H9 (cell line): ENCODE results near the gene IGFBP7. TPM values are rescaled to one million over a fixed set of nuclear protein-coding genes. Genes with fewer than 3 reads are reported as not detected.

Experiments used
- DNase-seq: peaks from one replicate; pipeline ENCODE4 v3.0.0-alpha.2; 2017
- H2AFZ ChIP-seq: one replicate; pipeline ENCODE4 v1.6.1; 2013; ENCODE audit warnings: mild to moderate bottlenecking, low read length, control low read depth, moderate library complexity
- H2AK5ac ChIP-seq: 2 replicates; pipeline ENCODE4 v1.6.1; 2013; ENCODE audit warnings: low read length, control low read depth, mixed read lengths; ENCODE audit not compliant: insufficient read length
- H2BK120ac ChIP-seq: one replicate; pipeline ENCODE4 v1.6.1; 2013; ENCODE audit warnings: low read depth, mild to moderate bottlenecking, low read length, control low read depth, inconsistent platforms; ENCODE audit not compliant: poor library complexity, severe bottlenecking
- H2BK12ac ChIP-seq: 2 replicates; pipeline ENCODE4 v1.6.1; 2013; ENCODE audit warnings: low read length, control low read depth, mixed read lengths, low read depth; ENCODE audit not compliant: insufficient read length
- H2BK15ac ChIP-seq: 2 replicates; pipeline ENCODE4 v1.6.1; 2013; ENCODE audit warnings: low read depth, low read length, control low read depth
- H2BK20ac ChIP-seq: one replicate; pipeline ENCODE4 v1.6.1; 2013; ENCODE audit warnings: low read depth, mild to moderate bottlenecking, low read length, control low read depth, inconsistent platforms; ENCODE audit not compliant: poor library complexity, severe bottlenecking
- H2BK5ac ChIP-seq: 2 replicates; pipeline ENCODE4 v1.6.1; 2013; ENCODE audit warnings: low read length, control low read depth, mixed read lengths; ENCODE audit not compliant: insufficient read length
- H3K14ac ChIP-seq: 2 replicates; pipeline ENCODE4 v1.6.1; 2013; ENCODE audit warnings: low read length, control low read depth; ENCODE audit not compliant: insufficient read depth
- H3K18ac ChIP-seq: 2 replicates; pipeline ENCODE4 v1.6.1; 2013; ENCODE audit warnings: low read depth, mild to moderate bottlenecking, mixed read lengths, low read length, control low read depth; ENCODE audit not compliant: insufficient read length
- H3K23ac ChIP-seq: 2 replicates; pipeline ENCODE4 v1.6.1; 2013; ENCODE audit warnings: low read length, control low read depth, mixed read lengths, low read depth; ENCODE audit not compliant: insufficient read length
- H3K23me2 ChIP-seq: 2 replicates; pipeline ENCODE4 v1.6.1; 2013; ENCODE audit warnings: low read depth, mild to moderate bottlenecking, mixed read lengths, low read length, control low read depth; ENCODE audit not compliant: insufficient read length, poor library complexity, severe bottlenecking
- H3K27ac ChIP-seq: 2 replicates; pipeline ENCODE4 v1.5.1; 2013; ENCODE audit warnings: low read length, control low read depth, mixed read lengths, low read depth; ENCODE audit not compliant: insufficient read length
- H3K27me3 ChIP-seq: 2 replicates; pipeline ENCODE4 v1.6.1; 2013; ENCODE audit warnings: low read length, control low read depth, inconsistent platforms; ENCODE audit not compliant: insufficient read depth
- H3K4ac ChIP-seq: 2 replicates; pipeline ENCODE4 v1.6.1; 2013; ENCODE audit warnings: low read depth, mild to moderate bottlenecking, control low read depth, inconsistent platforms, low read length, moderate library complexity
- H3K4me1 ChIP-seq: 2 replicates; pipeline ENCODE4 v1.6.1; 2013; ENCODE audit warnings: low read length, control low read depth, inconsistent platforms; ENCODE audit not compliant: insufficient read depth
- H3K4me2 ChIP-seq: 2 replicates; pipeline ENCODE4 v1.6.1; 2013; ENCODE audit warnings: low read length, control low read depth, mixed read lengths; ENCODE audit not compliant: insufficient read length, insufficient read depth
- H3K56ac ChIP-seq: 2 replicates; pipeline ENCODE4 v1.6.1; 2013; ENCODE audit warnings: low read depth, mild to moderate bottlenecking, mixed read lengths, low read length, control low read depth; ENCODE audit not compliant: insufficient read length
- H3K79me1 ChIP-seq: 2 replicates; pipeline ENCODE4 v1.6.1; 2013; ENCODE audit warnings: low read depth, mild to moderate bottlenecking, moderate library complexity, low read length, control low read depth, inconsistent platforms; ENCODE audit not compliant: insufficient read depth, poor library complexity, severe bottlenecking
- H3K79me2 ChIP-seq: 2 replicates; pipeline ENCODE4 v1.6.1; 2013; ENCODE audit warnings: low read length, control low read depth, inconsistent platforms; ENCODE audit not compliant: insufficient read depth
- H3K9ac ChIP-seq: 2 replicates; pipeline ENCODE4 v1.6.1; 2013; ENCODE audit warnings: low read length, control low read depth, mixed read lengths; ENCODE audit not compliant: insufficient read length; ENCODE audit errors: extremely low read depth
- H3K9me3 ChIP-seq: one replicate; pipeline ENCODE4 v1.6.1; 2013; ENCODE audit warnings: low read depth, low read length, inconsistent platforms; ENCODE audit not compliant: control insufficient read depth
- H3T11ph ChIP-seq: one replicate; pipeline ENCODE4 v1.6.1; 2013; ENCODE audit warnings: mild to moderate bottlenecking, low read length, control low read depth, inconsistent platforms
- H4K20me1 ChIP-seq: one replicate; pipeline ENCODE4 v1.6.1; 2013; ENCODE audit not compliant: control insufficient read depth, insufficient read length, insufficient read depth
- H4K5ac ChIP-seq: 2 replicates; pipeline ENCODE4 v1.6.1; 2013; ENCODE audit warnings: low read depth, mild to moderate bottlenecking, mixed read lengths, low read length, control low read depth; ENCODE audit not compliant: insufficient read length
- H4K8ac ChIP-seq: replicated peaks from 2 replicates; pipeline ENCODE4 v1.6.1; 2013; ENCODE audit warnings: low read length, control low read depth, mixed read lengths, low read depth; ENCODE audit not compliant: insufficient read length
- H4K91ac ChIP-seq: 2 replicates; pipeline ENCODE4 v1.6.1; 2013; ENCODE audit warnings: low read depth, mild to moderate bottlenecking, moderate library complexity, mixed read lengths, low read length, control low read depth; ENCODE audit not compliant: insufficient read length
- H3K27ac Mint-ChIP-seq, 3 experiments: 2 replicates in 2 of 3; 3 replicates in 1 of 3; pipeline ENCODE4 v1.8.0; 2020 to 2021; ENCODE audit warnings: mixed read lengths in 3 of 3, mild to moderate bottlenecking in 1 of 3, moderate library complexity in 1 of 3
- H3K27me3 Mint-ChIP-seq: 2 replicates; pipeline ENCODE4 v1.8.0; 2021; ENCODE audit warnings: low read depth, mild to moderate bottlenecking, moderate library complexity, mixed read lengths
- H3K36me3 Mint-ChIP-seq, 3 experiments: 2 replicates in 2 of 3; 3 replicates in 1 of 3; pipeline ENCODE4 v1.8.0; 2020 to 2021; ENCODE audit warnings: low read depth in 3 of 3, mixed read lengths in 3 of 3; ENCODE audit not compliant: insufficient read depth in 1 of 3
- H3K4me1 Mint-ChIP-seq, 2 experiments: 2 replicates each; pipeline ENCODE4 v1.8.0; 2020; ENCODE audit warnings: mixed read lengths in 2 of 2
- H3K4me3 Mint-ChIP-seq, 2 experiments: 2 replicates in 1 of 2; 3 replicates in 1 of 2; pipeline ENCODE4 v1.8.0; 2020 to 2021; ENCODE audit warnings: mild to moderate bottlenecking in 2 of 2, mixed read lengths in 2 of 2, moderate library complexity in 1 of 2
- H3K9me3 Mint-ChIP-seq, 2 experiments: 2 replicates in 1 of 2; 3 replicates in 1 of 2; pipeline ENCODE4 v1.8.0; 2020; ENCODE audit warnings: mild to moderate bottlenecking in 2 of 2, mixed read lengths in 2 of 2, moderate library complexity in 1 of 2
- WGBS: extraction: QIAGEN DNeasy Blood & Tissue Kit; methylation state at CpG from one replicate; pipeline ENCODE4 v1.1.7; 2013; ENCODE audit warnings: missing lambda C conversion rate, low lambda C conversion rate, mixed read lengths; ENCODE audit not compliant: insufficient read length; ENCODE audit errors: extremely low coverage; 5-methylcytosine and 5-hydroxymethylcytosine counted together
- total RNA-seq: library from RNA; stranded (reverse); gene quantifications from 2 replicates; pipeline ENCODE4 v1.2.1, GENCODE V29; 2021
- TF ChIP-seq, protein P1 (sequence below): fragments of 200-600 bp; sonication (generic); conservative IDR thresholded peaks from 3 replicates; pipeline ENCODE4 v1.8.0; 2021; ENCODE audit warnings: antibody characterized with exemption, mild to moderate bottlenecking

The IGFBP7 gene
- total RNA-seq, 1 experiment from 2014 or later = 0.37 TPM

DNA sequence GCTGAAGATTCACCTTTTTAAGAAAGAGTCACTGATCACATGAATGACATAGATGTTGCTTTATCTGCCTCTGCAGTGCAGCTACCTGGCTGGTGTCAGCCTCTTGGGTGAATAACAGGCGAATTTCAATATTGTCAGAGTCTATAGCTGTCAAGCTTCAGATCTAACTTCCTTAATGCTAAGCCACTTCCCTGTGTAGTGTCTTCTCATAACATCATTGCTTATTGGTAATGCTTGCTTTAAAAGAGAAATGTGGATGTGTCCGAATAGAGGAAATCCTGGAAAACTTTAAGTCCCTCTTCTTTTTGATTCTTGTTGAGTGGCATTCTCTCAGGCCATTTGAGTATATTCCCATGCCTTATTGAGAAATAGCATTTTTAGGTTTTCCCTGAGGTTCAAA is 7.3 kb upstream of the IGFBP7 start:
- Mint-ChIP-seq H3K27me3 (peaks cover 36% of the 10 kb centered on the region), H3K9me3 (no peaks in the 10 kb centered on the region; a peak in 1 of 5 replicates), H3K27ac (no peak overlapping the region), H3K4me3 (no peak overlapping the region), H3K36me3 (no peaks in the 10 kb centered on the region), H3K4me1 (peaks cover 5 to 8% of the 10 kb centered on the region in 2 experiments)
- H4K20me1 ChIP-seq = no peaks in the 10 kb centered on the region
- H3K14ac ChIP-seq = no peak overlapping the region
- no peaks in the 10 kb centered on the region for H3K4me1 ChIP-seq
- no peak overlapping the region for H2BK120ac ChIP-seq
- H4K91ac ChIP-seq = no peak overlapping the region
- no peak overlapping the region for H2BK5ac ChIP-seq
- no peak overlapping the region for H3K56ac ChIP-seq
- H2AK5ac ChIP-seq = no peak overlapping the region
- H4K5ac ChIP-seq = no peak overlapping the region
- no peak overlapping the region for H3K23ac ChIP-seq
- H3K4ac ChIP-seq = no peak overlapping the region
- no peaks in the 10 kb centered on the region for H3K9me3 ChIP-seq
- no peaks in the 10 kb centered on the region for H3K23me2 ChIP-seq
- no peak overlapping the region for H3T11ph ChIP-seq
- H3K4me2 ChIP-seq = no peak overlapping the region
- no peak overlapping the region for H2BK15ac ChIP-seq
- H3K79me2 ChIP-seq = no peaks in the 10 kb centered on the region
- no peak overlapping the region for H2BK12ac ChIP-seq
- TF ChIP-seq, protein P1, sequence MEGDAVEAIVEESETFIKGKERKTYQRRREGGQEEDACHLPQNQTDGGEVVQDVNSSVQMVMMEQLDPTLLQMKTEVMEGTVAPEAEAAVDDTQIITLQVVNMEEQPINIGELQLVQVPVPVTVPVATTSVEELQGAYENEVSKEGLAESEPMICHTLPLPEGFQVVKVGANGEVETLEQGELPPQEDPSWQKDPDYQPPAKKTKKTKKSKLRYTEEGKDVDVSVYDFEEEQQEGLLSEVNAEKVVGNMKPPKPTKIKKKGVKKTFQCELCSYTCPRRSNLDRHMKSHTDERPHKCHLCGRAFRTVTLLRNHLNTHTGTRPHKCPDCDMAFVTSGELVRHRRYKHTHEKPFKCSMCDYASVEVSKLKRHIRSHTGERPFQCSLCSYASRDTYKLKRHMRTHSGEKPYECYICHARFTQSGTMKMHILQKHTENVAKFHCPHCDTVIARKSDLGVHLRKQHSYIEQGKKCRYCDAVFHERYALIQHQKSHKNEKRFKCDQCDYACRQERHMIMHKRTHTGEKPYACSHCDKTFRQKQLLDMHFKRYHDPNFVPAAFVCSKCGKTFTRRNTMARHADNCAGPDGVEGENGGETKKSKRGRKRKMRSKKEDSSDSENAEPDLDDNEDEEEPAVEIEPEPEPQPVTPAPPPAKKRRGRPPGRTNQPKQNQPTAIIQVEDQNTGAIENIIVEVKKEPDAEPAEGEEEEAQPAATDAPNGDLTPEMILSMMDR = no peak
- H3K27ac ChIP-seq = no peak overlapping the region
- H4K8ac ChIP-seq = no peak overlapping the region
- H2AFZ ChIP-seq = no peak overlapping the region
- H3K27me3 ChIP-seq = no peaks in the 10 kb centered on the region
- no peak overlapping the region for H3K9ac ChIP-seq
- no CpG with 5 or more reads among the region's 2 CpGs for WGBS
- no peaks in the 10 kb centered on the region for H3K79me1 ChIP-seq
- no peak for DNase-seq
- no peak overlapping the region for H2BK20ac ChIP-seq
- H3K18ac ChIP-seq = no peak overlapping the region
